HepG2 (cell line): Measurements from ENCODE around the gene YLPM1. TPM values are rescaled to one million over a fixed set of nuclear protein-coding genes. Genes with fewer than 3 reads are reported as not detected.

Source experiments
- HDAC6 ChIP-seq: fragments of 200-600 bp; sonication (generic); IDR thresholded peaks from 2 replicates; pipeline ENCODE4 v1.7.0; 2017; ENCODE audit warnings: mild to moderate bottlenecking, antibody characterized with exemption, low read length, low read depth
- ISX ChIP-seq: sonication (generic); formaldehyde crosslinking; conservative IDR thresholded peaks from 2 replicates; pipeline ENCODE4 v1.5.0; 2020; ENCODE audit warnings: missing genetic modification reagents
- MXD4 ChIP-seq: IDR thresholded peaks from 2 replicates; pipeline ENCODE4 v1.6.1; 2016; ENCODE audit warnings: mild to moderate bottlenecking, missing biosample characterization, missing genetic modification reagents
- PHF20 ChIP-seq: sonication (generic); formaldehyde crosslinking; IDR thresholded peaks from 2 replicates; pipeline ENCODE4 v1.5.0; 2020; ENCODE audit warnings: mild to moderate bottlenecking, missing genetic modification reagents
- SATB2 ChIP-seq: sonication (generic); formaldehyde crosslinking; IDR thresholded peaks from 2 replicates; pipeline ENCODE4 v1.5.0; 2020; ENCODE audit warnings: missing genetic modification reagents
- SMARCE1 ChIP-seq: fragments of 450-650 bp; IDR thresholded peaks from 2 replicates; pipeline ENCODE4 v1.6.1; 2017; ENCODE audit warnings: borderline replicate concordance
- SNAI1 ChIP-seq: sonication (generic); formaldehyde crosslinking; IDR thresholded peaks from 2 replicates; pipeline ENCODE4 v1.5.0; 2020; ENCODE audit warnings: mild to moderate bottlenecking, missing genetic modification reagents, borderline replicate concordance
- SNAPC2 ChIP-seq: sonication (generic); formaldehyde crosslinking; IDR thresholded peaks from 2 replicates; pipeline ENCODE4 v1.8.1; 2022; ENCODE audit warnings: mild to moderate bottlenecking, missing genetic modification reagents
- SNAPC4 ChIP-seq: sonication (generic); formaldehyde crosslinking; IDR thresholded peaks from 2 replicates; pipeline ENCODE4 v1.4.0; 2020; ENCODE audit warnings: mild to moderate bottlenecking, missing genetic modification reagents
- STAG1 ChIP-seq: sonication (generic); formaldehyde crosslinking; IDR thresholded peaks from 2 replicates; pipeline ENCODE4 v1.4.0; 2020; ENCODE audit warnings: missing genetic modification reagents
- YEATS4 ChIP-seq: sonication (generic); formaldehyde crosslinking; IDR thresholded peaks from 2 replicates; pipeline ENCODE4 v1.4.0; 2020; ENCODE audit warnings: missing genetic modification reagents, borderline replicate concordance
- ZBTB3 ChIP-seq: sonication (generic); formaldehyde crosslinking; IDR thresholded peaks from 2 replicates; pipeline ENCODE4 v1.4.0; 2020; ENCODE audit warnings: low read depth, mild to moderate bottlenecking, moderate library complexity, missing genetic modification reagents, borderline replicate concordance
- ZBTB38 ChIP-seq: sonication (generic); formaldehyde crosslinking; IDR thresholded peaks from 2 replicates; pipeline ENCODE4 v1.5.1; 2020; ENCODE audit warnings: mild to moderate bottlenecking, missing genetic modification reagents
- ZFP82 ChIP-seq: sonication (generic); formaldehyde crosslinking; IDR thresholded peaks from 2 replicates; pipeline ENCODE4 v1.5.1; 2020; ENCODE audit warnings: mild to moderate bottlenecking, missing genetic modification reagents, borderline replicate concordance
- ZNF382 ChIP-seq: sonication (generic); formaldehyde crosslinking; IDR thresholded peaks from 2 replicates; pipeline ENCODE4 v1.5.0; 2020; ENCODE audit warnings: missing genetic modification reagents, mild to moderate bottlenecking, borderline replicate concordance
- ZNF432 ChIP-seq: sonication (generic); formaldehyde crosslinking; IDR thresholded peaks from 2 replicates; pipeline ENCODE4 v1.5.0; 2020; ENCODE audit warnings: missing genetic modification reagents, mild to moderate bottlenecking, borderline replicate concordance
- ZNF674 ChIP-seq: sonication (generic); formaldehyde crosslinking; IDR thresholded peaks from 2 replicates; pipeline ENCODE4 v1.5.0; 2020; ENCODE audit warnings: low read depth, mild to moderate bottlenecking, missing genetic modification reagents
- ZNF768 ChIP-seq: sonication (generic); formaldehyde crosslinking; IDR thresholded peaks from 2 replicates; pipeline ENCODE4 v1.4.0; 2020; ENCODE audit warnings: missing genetic modification reagents
- polyA plus RNA-seq, 8 experiments: library from polyadenylated mRNA; depleted of rRNA in 3 of 8; stranded (reverse) in 7 of 8; unstranded in 1 of 8; fragments of >200 nt; fragmentation: Illumina TruSeq in 4 of 8; extraction: Trizol in 4 of 8; gene quantifications; 2 replicates each; pipeline versions ENCODE4 v1.2.1 to v1.2.3, GENCODE V29; 2011 to 2016; ENCODE audit warnings: low read depth in 4 of 8, missing spikeins in 1 of 8, mixed read lengths in 1 of 8; ENCODE audit not compliant: insufficient read depth in 1 of 8
- total RNA-seq, 5 experiments: library from RNA; depleted of rRNA; stranded (reverse); fragments of >200 nt; fragmentation: Illumina TruSeq; extraction: Trizol; gene quantifications; 2 replicates each; pipeline ENCODE4 v1.2.3, GENCODE V29; 2016; ENCODE audit warnings: low read depth in 1 of 5
- TF ChIP-seq, protein P1 (sequence below): sonication (generic); formaldehyde crosslinking; IDR thresholded peaks from 2 replicates; pipeline ENCODE4 v1.5.0; 2020; ENCODE audit warnings: mild to moderate bottlenecking, missing genetic modification reagents
- TF ChIP-seq, protein P2 (sequence below): sonication (generic); formaldehyde crosslinking; IDR thresholded peaks from 2 replicates; pipeline ENCODE4 v1.8.0; 2022; ENCODE audit warnings: mild to moderate bottlenecking, missing genetic modification reagents, moderate library complexity

The YLPM1 gene
- total and polyA plus RNA-seq, 2 of the 13 experiments (the other 11 are each of a cell fraction or from before 2014, with no cell fraction given): 6.7 to 21.9 TPM

GRCh38 chr14:74762917-74763802 lies at the start of gene YLPM1 (continued):
- TF ChIP-seq ZFP82 (CRISPR knock-in tag) (no peak; the same call in 1 of the 2 replicates), ZNF768 (CRISPR knock-in tag) (peak; percentile 70; the same call in 1 of the 2 replicates), ISX (CRISPR knock-in tag) (0 out of 2 replicates have a peak, but pooled peaks have one; percentile 55), SNAPC4 (CRISPR knock-in tag) (no peak), SNAPC2 (peak; percentile 59; the same call in 1 of the 2 replicates), PHF20 (CRISPR knock-in tag) (peak; percentile 90), ZBTB3 (CRISPR knock-in tag) (no peak), SNAI1 (CRISPR knock-in tag) (0 out of 2 replicates have a peak, but pooled peaks have one; percentile 36), HDAC6 (no peak), ZNF432 (CRISPR knock-in tag) (no peak), SATB2 (CRISPR knock-in tag) (peak; percentile 70; the same call in 1 of the 2 replicates), SMARCE1 (no peak), ZBTB38 (CRISPR knock-in tag) (peak; percentile 76), STAG1 (CRISPR knock-in tag) (no peak), YEATS4 (peak; percentile 90), ZNF382 (CRISPR knock-in tag) (no peak), ZNF674 (no peak), MXD4 (CRISPR knock-in tag) (peak; percentile 51; the same call in 1 of the 2 replicates)
- TF ChIP-seq, protein P1, sequence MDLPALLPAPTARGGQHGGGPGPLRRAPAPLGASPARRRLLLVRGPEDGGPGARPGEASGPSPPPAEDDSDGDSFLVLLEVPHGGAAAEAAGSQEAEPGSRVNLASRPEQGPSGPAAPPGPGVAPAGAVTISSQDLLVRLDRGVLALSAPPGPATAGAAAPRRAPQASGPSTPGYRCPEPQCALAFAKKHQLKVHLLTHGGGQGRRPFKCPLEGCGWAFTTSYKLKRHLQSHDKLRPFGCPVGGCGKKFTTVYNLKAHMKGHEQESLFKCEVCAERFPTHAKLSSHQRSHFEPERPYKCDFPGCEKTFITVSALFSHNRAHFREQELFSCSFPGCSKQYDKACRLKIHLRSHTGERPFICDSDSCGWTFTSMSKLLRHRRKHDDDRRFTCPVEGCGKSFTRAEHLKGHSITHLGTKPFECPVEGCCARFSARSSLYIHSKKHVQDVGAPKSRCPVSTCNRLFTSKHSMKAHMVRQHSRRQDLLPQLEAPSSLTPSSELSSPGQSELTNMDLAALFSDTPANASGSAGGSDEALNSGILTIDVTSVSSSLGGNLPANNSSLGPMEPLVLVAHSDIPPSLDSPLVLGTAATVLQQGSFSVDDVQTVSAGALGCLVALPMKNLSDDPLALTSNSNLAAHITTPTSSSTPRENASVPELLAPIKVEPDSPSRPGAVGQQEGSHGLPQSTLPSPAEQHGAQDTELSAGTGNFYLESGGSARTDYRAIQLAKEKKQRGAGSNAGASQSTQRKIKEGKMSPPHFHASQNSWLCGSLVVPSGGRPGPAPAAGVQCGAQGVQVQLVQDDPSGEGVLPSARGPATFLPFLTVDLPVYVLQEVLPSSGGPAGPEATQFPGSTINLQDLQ (CRISPR knock-in tag): no peak
- TF ChIP-seq, protein P2, sequence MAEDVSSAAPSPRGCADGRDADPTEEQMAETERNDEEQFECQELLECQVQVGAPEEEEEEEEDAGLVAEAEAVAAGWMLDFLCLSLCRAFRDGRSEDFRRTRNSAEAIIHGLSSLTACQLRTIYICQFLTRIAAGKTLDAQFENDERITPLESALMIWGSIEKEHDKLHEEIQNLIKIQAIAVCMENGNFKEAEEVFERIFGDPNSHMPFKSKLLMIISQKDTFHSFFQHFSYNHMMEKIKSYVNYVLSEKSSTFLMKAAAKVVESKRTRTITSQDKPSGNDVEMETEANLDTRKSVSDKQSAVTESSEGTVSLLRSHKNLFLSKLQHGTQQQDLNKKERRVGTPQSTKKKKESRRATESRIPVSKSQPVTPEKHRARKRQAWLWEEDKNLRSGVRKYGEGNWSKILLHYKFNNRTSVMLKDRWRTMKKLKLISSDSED (CRISPR knock-in tag): no peak; the same call in 1 of the 2 replicates
